MM.1S (cell line): Measurements from ENCODE around the gene BRINP1.

Experiments used
- DNase-seq: peaks from one replicate; pipeline ENCODE4 v3.0.0-alpha.2; 2015
- H2AFZ ChIP-seq: fragments of 300-600 bp; sonication (generic); 2 replicates; pipeline ENCODE4 v1.6.0; 2016; ENCODE audit warnings: antibody characterized with exemption, low read length
- H3F3A ChIP-seq: fragments of 300-600 bp; sonication (generic); 2 replicates; pipeline ENCODE4 v1.6.1; 2016; ENCODE audit warnings: mild to moderate bottlenecking, antibody characterized with exemption, low read length, moderate library complexity, mixed read lengths; ENCODE audit not compliant: insufficient read depth
- H3K27ac ChIP-seq: fragments of 300-600 bp; sonication (generic); 2 replicates; pipeline ENCODE4 v1.5.1; 2016; ENCODE audit warnings: mild to moderate bottlenecking, low read length
- H3K27me3 ChIP-seq: fragments of 300-600 bp; sonication (generic); replicated peaks from 2 replicates; pipeline ENCODE4 v1.6.0; 2016; ENCODE audit warnings: low read length; ENCODE audit not compliant: insufficient read depth
- H3K36me3 ChIP-seq: fragments of 300-600 bp; sonication (generic); replicated peaks from 2 replicates; pipeline ENCODE4 v1.6.1; 2016; ENCODE audit warnings: mild to moderate bottlenecking, low read length, mixed read lengths; ENCODE audit not compliant: insufficient read depth
- H3K4me1 ChIP-seq: fragments of 300-600 bp; sonication (generic); 2 replicates; pipeline ENCODE4 v1.6.1; 2016; ENCODE audit warnings: low read length, mixed read lengths
- H3K4me2 ChIP-seq: fragments of 300-600 bp; sonication (generic); 2 replicates; pipeline ENCODE4 v1.6.0; 2016; ENCODE audit warnings: low read depth, low read length
- H3K4me3 ChIP-seq: fragments of 300-600 bp; sonication (generic); 2 replicates; pipeline ENCODE4 v1.5.1; 2016; ENCODE audit warnings: low read length, mixed read lengths
- H3K79me2 ChIP-seq: fragments of 300-600 bp; sonication (generic); 2 replicates; pipeline ENCODE4 v1.6.1; 2016; ENCODE audit warnings: mixed run types, low read length, mixed read lengths
- H3K9ac ChIP-seq: fragments of 300-600 bp; sonication (generic); 2 replicates; pipeline ENCODE4 v1.6.1; 2016; ENCODE audit warnings: low read length, mixed read lengths
- H3K9me2 ChIP-seq: fragments of 300-600 bp; sonication (generic); replicated peaks from 2 replicates; pipeline ENCODE4 v1.6.1; 2016; ENCODE audit warnings: mild to moderate bottlenecking, low read length, mixed read lengths; ENCODE audit not compliant: insufficient read depth
- H3K9me3 ChIP-seq: fragments of 300-600 bp; sonication (generic); replicated peaks from 2 replicates; pipeline ENCODE4 v1.6.1; 2016; ENCODE audit warnings: mild to moderate bottlenecking, low read length, mixed read lengths; ENCODE audit not compliant: insufficient read depth
- H4K20me1 ChIP-seq: fragments of 300-600 bp; sonication (generic); 2 replicates; pipeline ENCODE4 v1.6.1; 2016; ENCODE audit warnings: mild to moderate bottlenecking, low read length, moderate library complexity, mixed read lengths; ENCODE audit not compliant: insufficient read depth
- CTCF ChIP-seq: fragments of 300-600 bp; sonication (generic); IDR thresholded peaks from 2 replicates; pipeline ENCODE4 v1.5.1; 2016; ENCODE audit warnings: antibody characterized with exemption, low read length, mixed read lengths
- EZH2 ChIP-seq: fragments of 300-600 bp; sonication (generic); optimal IDR thresholded peaks from 2 replicates; pipeline ENCODE3; 2017; ENCODE audit warnings: low read depth, mild to moderate bottlenecking, antibody characterized with exemption, low read length, mixed read lengths
- EZH2phosphoT487 ChIP-seq: fragments of 300-600 bp; sonication (generic); IDR thresholded peaks from 2 replicates; pipeline ENCODE4 v1.6.1; 2018; ENCODE audit warnings: antibody characterized with exemption, low read length

BRINP1 gene

GRCh38 chr9:119148855-119149254, 220.4 kb downstream of the BRINP1 start:
- Histone ChIP-seq H2AFZ (no peak overlapping the region), H3K4me1 (no peaks in the 10 kb centered on the region), H3F3A (no peaks in the 10 kb centered on the region), H3K36me3 (no peaks in the 10 kb centered on the region), H3K79me2 (no peaks in the 10 kb centered on the region), H3K4me3 (no peak overlapping the region), H3K9me3 (no peaks in the 10 kb centered on the region), H3K9ac (no peak overlapping the region), H3K9me2 (no peaks in the 10 kb centered on the region), H3K27me3 (no peaks in the 10 kb centered on the region), H3K27ac (no peak overlapping the region), H3K4me2 (no peak overlapping the region), H4K20me1 (no peaks in the 10 kb centered on the region)
- no peak for TF ChIP-seq EZH2
- DNase-seq: no peak

GRCh38 chr9:119137479-119137878, 231.8 kb downstream of the BRINP1 start:
- H3F3A ChIP-seq: no peaks in the 10 kb centered on the region
- no peak for DNase-seq
- no peaks in the 10 kb centered on the region for H3K79me2 ChIP-seq
- no peaks in the 10 kb centered on the region for H3K9me2 ChIP-seq
- H3K9me3 ChIP-seq: no peaks in the 10 kb centered on the region
- H2AFZ ChIP-seq: no peak overlapping the region
- H4K20me1 ChIP-seq: no peaks in the 10 kb centered on the region
- no peaks in the 10 kb centered on the region for H3K36me3 ChIP-seq
- no peak overlapping the region for H3K9ac ChIP-seq
- H3K4me2 ChIP-seq: no peak overlapping the region
- H3K27me3 ChIP-seq: no peaks in the 10 kb centered on the region
- no peak overlapping the region for H3K27ac ChIP-seq
- TF ChIP-seq EZH2phosphoT487: no peak
- TF ChIP-seq EZH2: no peak
- no peak for TF ChIP-seq CTCF
- H3K4me1 ChIP-seq: no peaks in the 10 kb centered on the region
- no peak overlapping the region for H3K4me3 ChIP-seq

- no peak overlapping the region for H3K9ac ChIP-seq
- no peaks in the 10 kb centered on the region for H3K36me3 ChIP-seq
- no peaks in the 10 kb centered on the region for H3K9me3 ChIP-seq
- TF ChIP-seq CTCF: no peak
- TF ChIP-seq EZH2phosphoT487: no peak
- TF ChIP-seq EZH2: no peak
- no peaks in the 10 kb centered on the region for H3K9me2 ChIP-seq
- no peak for DNase-seq
- H2AFZ ChIP-seq: no peak overlapping the region
- no peaks in the 10 kb centered on the region for H3K79me2 ChIP-seq
- H3K4me2 ChIP-seq: no peak overlapping the region
- no peaks in the 10 kb centered on the region for H4K20me1 ChIP-seq
- no peak overlapping the region for H3K27ac ChIP-seq
- no peaks in the 10 kb centered on the region for H3K4me1 ChIP-seq
- H3K27me3 ChIP-seq: no peaks in the 10 kb centered on the region
- H3K4me3 ChIP-seq: no peak overlapping the region
- no peaks in the 10 kb centered on the region for H3F3A ChIP-seq
These were observed 243.2 kb downstream of the BRINP1 start for GRCh38 chr9:119126040-119126439.

- Histone ChIP-seq H3K9me3 (no peaks in the 10 kb centered on the region), H3K9ac (no peak overlapping the region), H3K4me3 (no peak overlapping the region), H3K79me2 (no peaks in the 10 kb centered on the region), H3K36me3 (no peaks in the 10 kb centered on the region), H3F3A (no peaks in the 10 kb centered on the region), H3K27ac (no peak overlapping the region), H3K4me2 (no peak overlapping the region), H3K27me3 (no peaks in the 10 kb centered on the region), H2AFZ (no peak overlapping the region), H4K20me1 (no peaks in the 10 kb centered on the region), H3K9me2 (no peaks in the 10 kb centered on the region), H3K4me1 (no peaks in the 10 kb centered on the region)
- no peak for TF ChIP-seq CTCF
- no peak for TF ChIP-seq EZH2
- no peak for TF ChIP-seq EZH2phosphoT487
- no peak for DNase-seq
These were observed 247.3 kb downstream of the BRINP1 start for GRCh38 chr9:119121899-119122298.
